WTC11 (cell line): ENCODE results near the gene ARRDC1.

ENCODE experiments used
- E2F4 ChIP-seq: sonication (generic); formaldehyde crosslinking; IDR thresholded peaks from 2 replicates; pipeline ENCODE4 v1.8.1; 2022; ENCODE audit warnings: low read depth, mild to moderate bottlenecking, moderate library complexity, missing genetic modification reagents, borderline replicate concordance
- JUN ChIP-seq: sonication (generic); formaldehyde crosslinking; IDR thresholded peaks from 2 replicates; pipeline ENCODE4 v1.8.0; 2023; ENCODE audit warnings: mild to moderate bottlenecking, missing genetic modification reagents
- MAX ChIP-seq: sonication (generic); formaldehyde crosslinking; IDR thresholded peaks from 2 replicates; pipeline ENCODE4 v1.8.0; 2022; ENCODE audit warnings: mild to moderate bottlenecking, missing genetic modification reagents
- NR3C1 ChIP-seq: sonication (generic); formaldehyde crosslinking; conservative IDR thresholded peaks from 2 replicates; pipeline ENCODE4 v1.8.1; 2023; ENCODE audit warnings: low read depth, mild to moderate bottlenecking, missing genetic modification reagents
- SP1 ChIP-seq: sonication (generic); formaldehyde crosslinking; conservative IDR thresholded peaks from 2 replicates; pipeline ENCODE4 v1.8.1; 2022; ENCODE audit warnings: missing genetic modification reagents
- TEAD4 ChIP-seq: sonication (generic); formaldehyde crosslinking; IDR thresholded peaks from 2 replicates; pipeline ENCODE4 v1.8.0; 2022; ENCODE audit warnings: mild to moderate bottlenecking, missing genetic modification reagents
- ZNF512 ChIP-seq: sonication (generic); formaldehyde crosslinking; IDR thresholded peaks from 2 replicates; pipeline ENCODE4 v1.8.1; 2022; ENCODE audit warnings: missing genetic modification reagents, borderline replicate concordance
- TF ChIP-seq, protein P1 (sequence below): fragments of 200-600 bp; IDR thresholded peaks from 2 replicates; pipeline ENCODE4 v1.8.0; 2022; ENCODE audit warnings: antibody characterized with exemption
- TF ChIP-seq, protein P2 (sequence below): sonication (generic); formaldehyde crosslinking; IDR thresholded peaks from 2 replicates; pipeline ENCODE4 v1.8.1; 2023; ENCODE audit warnings: mild to moderate bottlenecking, missing genetic modification reagents, moderate library complexity

GRCh38 chr9:137610944-137611343, 5.5 kb downstream of the ARRDC1 start:
- TF ChIP-seq, protein P1, sequence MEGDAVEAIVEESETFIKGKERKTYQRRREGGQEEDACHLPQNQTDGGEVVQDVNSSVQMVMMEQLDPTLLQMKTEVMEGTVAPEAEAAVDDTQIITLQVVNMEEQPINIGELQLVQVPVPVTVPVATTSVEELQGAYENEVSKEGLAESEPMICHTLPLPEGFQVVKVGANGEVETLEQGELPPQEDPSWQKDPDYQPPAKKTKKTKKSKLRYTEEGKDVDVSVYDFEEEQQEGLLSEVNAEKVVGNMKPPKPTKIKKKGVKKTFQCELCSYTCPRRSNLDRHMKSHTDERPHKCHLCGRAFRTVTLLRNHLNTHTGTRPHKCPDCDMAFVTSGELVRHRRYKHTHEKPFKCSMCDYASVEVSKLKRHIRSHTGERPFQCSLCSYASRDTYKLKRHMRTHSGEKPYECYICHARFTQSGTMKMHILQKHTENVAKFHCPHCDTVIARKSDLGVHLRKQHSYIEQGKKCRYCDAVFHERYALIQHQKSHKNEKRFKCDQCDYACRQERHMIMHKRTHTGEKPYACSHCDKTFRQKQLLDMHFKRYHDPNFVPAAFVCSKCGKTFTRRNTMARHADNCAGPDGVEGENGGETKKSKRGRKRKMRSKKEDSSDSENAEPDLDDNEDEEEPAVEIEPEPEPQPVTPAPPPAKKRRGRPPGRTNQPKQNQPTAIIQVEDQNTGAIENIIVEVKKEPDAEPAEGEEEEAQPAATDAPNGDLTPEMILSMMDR = no peak
- TF ChIP-seq MAX (CRISPR knock-in tag) (no peak), TEAD4 (no peak), E2F4 (no peak), ZNF512 (CRISPR knock-in tag) (no peak), JUN (no peak), SP1 (CRISPR knock-in tag) (no peak), NR3C1 (CRISPR knock-in tag) (no peak)
- TF ChIP-seq, protein P2, sequence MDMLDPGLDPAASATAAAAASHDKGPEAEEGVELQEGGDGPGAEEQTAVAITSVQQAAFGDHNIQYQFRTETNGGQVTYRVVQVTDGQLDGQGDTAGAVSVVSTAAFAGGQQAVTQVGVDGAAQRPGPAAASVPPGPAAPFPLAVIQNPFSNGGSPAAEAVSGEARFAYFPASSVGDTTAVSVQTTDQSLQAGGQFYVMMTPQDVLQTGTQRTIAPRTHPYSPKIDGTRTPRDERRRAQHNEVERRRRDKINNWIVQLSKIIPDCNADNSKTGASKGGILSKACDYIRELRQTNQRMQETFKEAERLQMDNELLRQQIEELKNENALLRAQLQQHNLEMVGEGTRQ (CRISPR knock-in tag) = no peak
